HG03469 (cell line): ENCODE results near the gene PITPNM3.

Experiments
- ATAC-seq: cut with Tn5 transposase; IDR thresholded peaks from one replicate; pipeline ENCODE4 v1.9.1; 2021; ENCODE audit warnings: mild to moderate bottlenecking, moderate library complexity, moderate number of reproducible peaks; ENCODE audit not compliant: unreplicated experiment

The PITPNM3 gene

GRCh38 chr17:6530324-6530920 lies 25.9 kb downstream of the PITPNM3 start:
- no peak for ATAC-seq

GRCh38 chr17:6528557-6528956 lies 27.8 kb downstream of the PITPNM3 start:
- no peak for ATAC-seq

GRCh38 chr17:6526362-6527152 lies 29.8 kb downstream of the PITPNM3 start:
- no peak for ATAC-seq

- no peak for ATAC-seq
These were observed 30.6 kb downstream of the PITPNM3 start for GRCh38 chr17:6525731-6526130.

GRCh38 chr17:6525141-6525540 lies 31.2 kb downstream of the PITPNM3 start:
- ATAC-seq = no peak

DNA sequence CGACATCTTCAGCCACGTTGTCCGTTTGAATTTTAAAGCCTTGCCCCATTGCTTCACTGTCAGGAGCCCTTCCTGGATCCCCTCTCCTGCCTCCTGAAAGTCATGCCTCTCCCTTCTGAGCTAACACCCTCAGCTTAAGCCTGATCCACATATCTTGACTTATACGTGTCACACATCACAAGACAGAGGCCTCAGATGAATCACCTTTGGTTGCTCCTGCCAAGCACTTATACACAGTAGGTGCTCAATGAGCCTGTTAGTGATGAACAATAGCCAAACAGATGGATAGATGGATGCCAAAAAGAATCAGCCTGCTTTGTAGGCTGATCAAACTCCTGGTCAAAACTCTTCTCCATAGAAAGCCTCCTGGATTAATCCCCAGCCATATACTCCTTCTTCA lies 31.8 kb downstream of the PITPNM3 start:
- no peak for ATAC-seq

- ATAC-seq = no peak
These were observed 32.5 kb downstream of the PITPNM3 start for GRCh38 chr17:6523809-6524355.

GRCh38 chr17:6523330-6523729 lies 33.0 kb downstream of the PITPNM3 start:
- no peak for ATAC-seq

DNA sequence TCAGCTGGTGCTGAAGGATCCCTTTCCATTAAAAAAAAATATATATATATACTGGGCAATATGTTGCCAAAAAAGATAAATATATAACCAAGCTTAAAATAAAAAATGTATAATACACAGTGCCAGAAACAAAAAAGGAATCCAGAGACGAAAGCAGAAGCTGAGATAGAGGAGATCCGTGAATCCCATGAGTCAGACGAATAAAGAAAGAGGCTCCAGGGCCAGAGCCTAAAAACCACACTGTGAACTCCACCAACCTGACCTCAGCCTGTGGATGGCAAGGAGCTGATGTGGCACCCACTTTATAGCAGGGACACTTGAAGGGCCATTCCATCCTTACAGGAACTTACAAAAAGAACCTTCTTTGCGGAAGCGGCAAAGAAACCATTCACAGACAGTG lies 34.8 kb downstream of the PITPNM3 start:
- no peak for ATAC-seq

GRCh38 chr17:6517062-6517461 lies 39.3 kb downstream of the PITPNM3 start:
- ATAC-seq = no peak

- ATAC-seq = no peak
These were observed 42.0 kb downstream of the PITPNM3 start for GRCh38 chr17:6514371-6514770.

- ATAC-seq = no peak
These were observed 43.8 kb downstream of the PITPNM3 start for GRCh38 chr17:6512552-6512951.

DNA sequence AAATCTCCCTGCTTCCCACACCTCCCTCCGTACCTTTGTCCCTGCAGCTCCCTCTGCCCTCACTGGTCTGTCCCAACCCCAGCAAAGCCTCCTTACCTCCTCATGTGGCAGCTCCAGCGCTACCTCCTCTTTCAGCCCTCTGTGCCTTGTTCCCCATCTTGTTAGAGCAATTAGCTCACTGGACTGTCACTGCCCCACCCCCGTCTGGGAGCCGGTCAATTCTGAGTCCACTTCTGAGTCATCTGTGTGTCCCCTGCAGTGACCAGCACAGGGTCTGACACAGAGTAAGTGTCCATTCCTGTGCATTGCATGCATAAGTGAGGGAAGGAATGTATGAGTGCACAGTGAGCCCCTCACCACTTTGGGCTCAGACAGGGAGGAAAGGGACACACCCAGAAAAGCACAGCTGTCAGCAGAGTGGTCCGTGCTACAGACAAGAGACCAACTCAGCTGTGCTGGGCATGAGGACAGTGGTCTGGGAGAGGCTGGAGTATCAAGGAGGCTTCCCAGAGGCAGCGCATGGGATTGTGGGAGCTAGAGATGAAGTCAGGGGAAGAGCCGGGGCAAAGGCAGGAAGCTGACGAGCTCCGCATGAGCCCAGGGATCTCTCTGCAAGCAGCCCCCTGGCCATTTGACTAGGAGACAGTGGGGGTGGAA lies 45.9 kb downstream of the PITPNM3 start:
- ATAC-seq = no peak

DNA sequence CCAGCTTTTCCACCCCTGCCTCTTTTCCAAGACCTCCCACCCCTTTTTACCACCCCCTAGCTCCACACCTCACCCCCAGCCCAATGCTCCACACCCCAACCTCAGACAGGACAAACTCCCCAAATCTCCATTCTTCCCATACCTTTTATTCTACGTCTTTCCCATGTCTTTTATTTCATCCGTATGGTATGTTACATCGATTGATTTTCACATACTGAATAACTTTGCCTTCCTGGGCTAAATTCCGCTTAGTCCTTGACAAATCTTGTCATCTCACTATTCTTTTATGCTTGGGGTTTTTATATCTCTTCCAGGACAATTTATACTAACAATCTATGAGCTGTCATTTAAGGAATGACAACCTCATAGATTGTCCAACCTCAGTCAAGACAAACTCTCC lies 46.4 kb downstream of the PITPNM3 start:
- ATAC-seq = no peak

DNA sequence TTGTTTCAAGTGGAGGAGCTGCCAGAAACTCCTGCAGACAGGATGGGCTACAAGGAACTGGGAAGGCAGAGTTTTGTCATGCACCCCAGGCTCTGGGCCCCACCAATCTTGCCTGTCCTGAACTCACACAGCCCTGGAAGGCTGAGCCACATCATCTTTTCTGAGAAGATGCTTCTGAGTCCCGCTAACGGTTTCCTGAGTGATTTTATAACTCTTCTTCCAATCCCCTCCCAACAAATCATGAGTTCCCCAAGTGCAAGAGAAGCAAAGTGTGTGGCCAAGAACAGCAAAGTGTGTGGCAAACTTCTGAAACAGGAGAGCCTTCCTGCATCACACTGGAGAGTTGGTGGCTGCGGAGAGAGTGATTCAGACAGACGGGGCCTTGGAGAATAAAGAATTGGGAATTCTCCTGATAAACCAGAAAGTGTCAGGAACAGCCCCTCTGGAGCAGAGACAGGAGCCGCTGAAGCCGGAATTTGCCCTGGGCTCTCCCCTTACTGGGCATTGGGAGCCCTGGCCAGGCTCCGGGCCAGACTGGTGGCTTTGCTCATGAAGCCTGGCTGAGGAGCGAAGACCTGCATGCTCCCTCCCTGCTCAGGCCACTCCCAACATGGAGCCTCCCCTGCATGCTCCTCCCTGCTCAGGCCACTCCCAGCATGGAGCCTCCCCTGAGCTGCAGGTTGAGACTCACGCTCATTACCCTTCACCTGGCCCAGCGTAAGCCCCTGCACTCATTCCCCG lies 47.2 kb downstream of the PITPNM3 start:
- no peak for ATAC-seq

GRCh38 chr17:6508519-6509030 lies 47.8 kb downstream of the PITPNM3 start:
- ATAC-seq = no peak

DNA sequence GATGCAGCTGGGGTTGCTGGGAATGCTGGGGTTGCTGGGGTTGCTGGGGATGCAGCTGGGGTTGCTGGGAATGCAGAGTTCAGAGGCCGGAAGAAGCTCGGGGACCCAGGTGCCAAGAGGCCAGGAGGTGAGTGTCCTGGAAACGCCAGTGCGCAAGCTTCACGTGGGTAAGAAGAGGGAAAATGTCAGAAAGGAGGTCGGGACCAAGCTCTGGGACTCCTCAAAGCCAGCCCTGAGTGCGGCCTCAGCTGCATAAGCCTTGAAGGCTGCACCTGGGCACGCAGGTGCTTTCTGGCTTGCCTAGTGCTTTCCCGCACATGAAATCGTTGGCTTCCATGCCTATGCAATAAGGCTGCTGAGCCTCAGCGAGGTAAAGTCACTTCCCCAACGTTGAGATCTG lies 48.3 kb downstream of the PITPNM3 start:
- ATAC-seq = no peak

DNA sequence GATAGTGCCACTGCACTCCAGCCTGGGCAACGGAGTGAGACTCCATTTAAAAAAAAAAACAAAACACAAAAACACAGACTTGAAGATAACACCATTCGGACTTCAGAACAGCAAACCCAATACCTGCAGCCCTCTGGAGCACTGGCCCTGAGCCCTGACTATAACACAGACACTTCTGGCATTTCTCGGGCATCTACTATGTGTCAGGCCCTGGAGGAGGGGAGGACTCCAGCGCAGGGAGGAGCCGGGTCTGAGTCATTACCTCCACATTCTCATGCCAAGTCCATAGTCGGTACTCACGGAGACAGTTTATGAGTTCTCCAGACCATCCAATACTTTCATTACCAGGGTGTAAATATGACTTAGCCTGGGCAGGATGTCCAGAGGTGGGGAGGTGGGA lies 48.8 kb downstream of the PITPNM3 start:
- no peak for ATAC-seq

GRCh38 chr17:6506679-6507231 lies 49.6 kb downstream of the PITPNM3 start:
- ATAC-seq = no peak

DNA sequence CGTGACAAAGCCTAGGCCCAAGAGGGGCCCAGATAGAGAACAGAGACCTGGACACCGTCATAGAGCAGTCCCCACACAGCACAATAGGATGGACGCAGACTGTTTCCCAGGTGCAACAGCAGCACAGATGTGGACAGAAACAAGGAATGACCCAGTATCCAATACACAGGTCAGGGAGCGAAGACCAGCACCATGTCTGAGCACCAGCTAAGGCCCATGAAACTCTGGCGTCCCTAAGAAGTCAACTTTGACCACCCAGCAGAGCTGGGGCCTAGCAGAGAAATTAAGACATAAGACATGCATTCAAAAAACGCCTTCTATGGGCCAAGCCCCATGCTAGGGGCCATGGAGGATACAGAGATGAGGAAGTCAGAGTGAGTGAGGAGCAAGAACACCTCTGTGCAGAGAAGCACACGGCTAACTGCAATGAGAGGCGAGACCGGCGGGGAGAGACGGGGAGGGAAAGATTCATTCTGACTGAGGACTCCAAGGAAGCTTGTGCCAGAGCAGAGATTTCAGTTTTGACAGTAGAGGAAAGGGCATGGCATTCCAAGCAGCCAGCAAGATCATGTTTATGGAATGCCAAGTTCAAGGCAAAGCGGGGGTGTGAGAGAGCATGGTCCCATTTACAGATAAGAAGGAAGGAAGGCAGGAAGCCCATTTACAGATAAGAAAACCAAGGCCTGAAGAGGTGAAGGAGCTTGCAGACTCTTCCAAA lies 50.8 kb downstream of the PITPNM3 start:
- no peak for ATAC-seq
